Fibroblast of villous mesenchyme (primary cell): Measurements from ENCODE around the gene SKP1. TPM values are rescaled to one million over a fixed set of nuclear protein-coding genes. Genes with fewer than 3 reads are reported as not detected.

ENCODE experiments used
- DNase-seq: peaks from one replicate; pipeline ENCODE4 v3.0.0-alpha.2; 2010; ENCODE audit warnings: low read depth
- H3K4me3 ChIP-seq: 2 replicates; pipeline ENCODE4 v1.5.1; 2011; ENCODE audit warnings: low read depth, mild to moderate bottlenecking, low read length
- total RNA-seq: library from RNA; depleted of rRNA; stranded (reverse); fragments of >200 nt; gene quantifications from 2 replicates; pipeline ENCODE4 v1.2.3, GENCODE V29; 2012
- TF ChIP-seq, protein P1 (sequence below): IDR thresholded peaks from 2 replicates; pipeline ENCODE4 v1.5.1; 2012; ENCODE audit warnings: low read depth, mild to moderate bottlenecking, low read length; ENCODE audit not compliant: insufficient read depth

Gene SKP1
- total RNA-seq, 1 donor: 166 TPM

DNA sequence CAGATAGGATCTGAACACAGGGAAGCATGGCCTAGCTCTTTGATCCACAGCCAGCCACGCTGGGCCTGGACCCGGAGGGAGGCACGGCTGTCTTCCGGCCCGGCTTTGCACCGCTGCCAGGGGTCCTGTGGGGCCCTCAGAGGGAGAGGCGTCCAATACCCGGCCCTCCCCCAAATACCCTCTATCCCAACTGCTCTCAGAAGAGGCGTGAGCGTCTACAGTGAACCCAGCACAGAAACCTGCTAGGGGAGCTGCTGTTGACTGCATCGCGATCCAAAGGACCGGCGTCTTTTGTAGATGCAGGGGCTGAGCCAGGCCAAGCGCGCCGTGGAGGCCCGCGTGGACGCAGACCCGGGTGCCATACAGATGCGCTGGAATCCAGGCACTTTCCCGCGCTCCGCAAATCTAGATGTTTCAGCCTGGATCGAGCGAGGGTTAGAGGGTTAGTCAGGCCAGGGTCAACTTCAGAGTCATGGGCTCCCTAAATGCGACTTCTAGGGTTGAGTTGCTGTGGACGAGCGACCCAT is 63.3 kb downstream of the SKP1 start:
- no peak overlapping the region for H3K4me3 ChIP-seq
- DNase-seq: no peak
- TF ChIP-seq, protein P1, sequence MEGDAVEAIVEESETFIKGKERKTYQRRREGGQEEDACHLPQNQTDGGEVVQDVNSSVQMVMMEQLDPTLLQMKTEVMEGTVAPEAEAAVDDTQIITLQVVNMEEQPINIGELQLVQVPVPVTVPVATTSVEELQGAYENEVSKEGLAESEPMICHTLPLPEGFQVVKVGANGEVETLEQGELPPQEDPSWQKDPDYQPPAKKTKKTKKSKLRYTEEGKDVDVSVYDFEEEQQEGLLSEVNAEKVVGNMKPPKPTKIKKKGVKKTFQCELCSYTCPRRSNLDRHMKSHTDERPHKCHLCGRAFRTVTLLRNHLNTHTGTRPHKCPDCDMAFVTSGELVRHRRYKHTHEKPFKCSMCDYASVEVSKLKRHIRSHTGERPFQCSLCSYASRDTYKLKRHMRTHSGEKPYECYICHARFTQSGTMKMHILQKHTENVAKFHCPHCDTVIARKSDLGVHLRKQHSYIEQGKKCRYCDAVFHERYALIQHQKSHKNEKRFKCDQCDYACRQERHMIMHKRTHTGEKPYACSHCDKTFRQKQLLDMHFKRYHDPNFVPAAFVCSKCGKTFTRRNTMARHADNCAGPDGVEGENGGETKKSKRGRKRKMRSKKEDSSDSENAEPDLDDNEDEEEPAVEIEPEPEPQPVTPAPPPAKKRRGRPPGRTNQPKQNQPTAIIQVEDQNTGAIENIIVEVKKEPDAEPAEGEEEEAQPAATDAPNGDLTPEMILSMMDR: no peak

DNA sequence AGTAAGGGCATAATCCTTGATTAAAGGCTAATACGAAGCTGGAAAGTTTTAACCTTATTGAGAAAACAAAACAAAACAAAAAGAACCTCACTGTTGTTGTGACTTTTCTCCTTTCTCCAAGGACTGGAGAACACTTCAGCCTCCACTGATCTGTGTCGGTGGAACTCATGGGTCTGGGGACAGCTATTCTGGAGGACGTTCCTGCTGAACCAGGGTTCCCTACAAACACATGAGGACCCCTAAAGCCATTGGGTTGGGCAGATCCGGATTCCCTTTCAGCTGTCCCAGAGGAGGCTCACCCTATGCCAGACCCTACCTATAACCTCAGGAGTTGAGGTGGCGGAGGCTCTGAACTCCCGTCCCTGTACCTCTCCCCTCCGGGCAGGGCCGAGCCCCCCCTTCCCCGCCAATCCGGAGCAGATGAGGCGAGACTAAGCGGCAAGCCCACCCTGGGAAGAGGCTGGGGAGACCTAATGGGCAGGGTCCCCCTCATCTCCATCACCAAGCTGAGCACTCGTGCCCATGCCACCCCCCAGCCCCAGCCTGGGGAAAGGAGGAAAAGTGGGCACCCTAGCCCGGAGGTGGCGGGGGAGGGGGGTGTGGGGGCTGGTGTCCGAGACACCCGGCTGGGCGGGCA is 63.9 kb downstream of the SKP1 start:
- TF ChIP-seq, protein P1: no peak

DNA sequence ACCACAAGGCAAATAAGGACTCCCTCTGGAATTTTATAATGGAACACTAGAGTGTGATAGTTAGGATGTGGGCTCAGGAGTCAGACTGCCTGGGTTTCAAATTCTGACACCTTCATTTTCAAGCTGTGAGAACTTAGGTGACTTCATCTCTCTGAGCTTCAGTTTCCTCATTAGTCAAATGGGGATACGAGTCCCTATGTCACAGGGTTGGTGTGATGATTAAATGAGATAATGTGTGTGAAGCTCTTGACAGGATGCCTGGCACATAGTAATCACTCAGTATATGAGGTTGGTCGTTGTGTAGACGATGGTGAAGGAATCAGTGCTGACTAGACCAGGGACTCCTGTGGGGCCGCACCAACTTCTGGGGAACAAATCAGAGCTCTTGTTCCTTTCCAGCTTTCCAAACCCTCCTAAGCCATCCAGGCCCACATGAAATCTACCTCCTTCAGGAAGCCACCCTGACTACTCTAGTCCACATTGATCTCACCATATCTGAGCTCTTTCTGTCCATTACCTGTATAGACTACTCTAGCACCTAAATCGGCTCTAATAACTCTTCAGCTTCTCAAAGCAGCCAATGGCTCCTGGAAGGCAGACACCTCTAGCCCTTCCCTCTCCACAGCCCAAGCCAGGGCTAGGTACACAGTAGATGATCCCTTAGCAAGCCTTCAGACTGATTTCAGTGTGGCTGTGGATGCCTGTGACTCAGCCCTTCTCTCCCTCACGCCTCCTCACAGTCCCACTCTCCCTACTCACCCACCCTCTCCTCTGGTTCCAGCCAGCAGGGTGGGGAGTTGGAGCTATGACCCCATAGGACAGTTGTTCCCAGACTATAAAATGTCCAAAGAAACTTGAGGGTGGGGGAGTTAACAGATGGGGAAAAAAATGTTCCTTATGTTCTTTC is 64.8 kb downstream of the SKP1 start:
- TF ChIP-seq, protein P1: no peak
- DNase-seq: no peak
- no peak overlapping the region for H3K4me3 ChIP-seq

More for the DNA sequence above, 63.9 kb downstream of the SKP1 start:
- H3K4me3 ChIP-seq: no peak overlapping the region
- DNase-seq: no peak

DNA sequence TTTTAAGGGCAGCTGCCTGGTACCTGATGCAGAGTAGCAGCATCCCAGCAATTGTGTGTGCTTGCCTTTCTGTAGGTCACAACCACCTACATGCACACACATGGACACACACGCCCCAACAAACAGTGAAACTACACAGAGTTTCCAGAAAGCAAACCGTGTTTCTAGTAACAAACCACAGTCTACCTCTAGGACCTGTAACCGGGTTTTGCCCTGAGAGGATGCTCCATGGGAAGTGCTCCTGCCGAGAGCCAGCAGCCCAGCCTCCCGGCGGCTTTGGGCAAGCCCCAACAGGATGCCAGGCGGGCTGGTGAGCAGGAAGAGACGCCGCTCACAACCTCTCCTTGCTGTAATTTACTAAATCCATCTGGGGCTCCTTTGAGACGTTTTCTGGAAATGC is 66.4 kb downstream of the SKP1 start:
- DNase-seq: no peak
- TF ChIP-seq, protein P1: no peak
- H3K4me3 ChIP-seq: no peak overlapping the region

DNA sequence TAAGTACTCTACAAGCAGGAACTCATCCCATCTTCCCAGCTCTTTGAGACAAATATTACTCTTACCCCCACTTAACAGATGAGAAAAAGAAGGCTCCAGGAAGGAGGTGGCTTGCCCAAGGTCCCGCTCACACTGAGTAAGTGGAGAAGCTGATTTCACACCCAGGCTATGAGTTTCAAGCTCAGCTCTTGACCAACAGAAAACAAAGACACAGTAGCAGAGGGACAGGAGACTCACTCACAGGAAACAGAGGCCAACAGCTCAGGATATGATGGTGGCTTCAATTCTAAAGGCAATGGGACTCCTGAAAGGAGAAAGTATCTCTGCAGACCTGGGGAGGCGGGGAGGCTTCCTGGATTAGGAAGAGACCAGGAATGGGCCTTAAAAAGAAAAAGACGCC is 69.0 kb downstream of the SKP1 start:
- no peak for DNase-seq
- H3K4me3 ChIP-seq: no peak overlapping the region
- TF ChIP-seq, protein P1: no peak

DNA sequence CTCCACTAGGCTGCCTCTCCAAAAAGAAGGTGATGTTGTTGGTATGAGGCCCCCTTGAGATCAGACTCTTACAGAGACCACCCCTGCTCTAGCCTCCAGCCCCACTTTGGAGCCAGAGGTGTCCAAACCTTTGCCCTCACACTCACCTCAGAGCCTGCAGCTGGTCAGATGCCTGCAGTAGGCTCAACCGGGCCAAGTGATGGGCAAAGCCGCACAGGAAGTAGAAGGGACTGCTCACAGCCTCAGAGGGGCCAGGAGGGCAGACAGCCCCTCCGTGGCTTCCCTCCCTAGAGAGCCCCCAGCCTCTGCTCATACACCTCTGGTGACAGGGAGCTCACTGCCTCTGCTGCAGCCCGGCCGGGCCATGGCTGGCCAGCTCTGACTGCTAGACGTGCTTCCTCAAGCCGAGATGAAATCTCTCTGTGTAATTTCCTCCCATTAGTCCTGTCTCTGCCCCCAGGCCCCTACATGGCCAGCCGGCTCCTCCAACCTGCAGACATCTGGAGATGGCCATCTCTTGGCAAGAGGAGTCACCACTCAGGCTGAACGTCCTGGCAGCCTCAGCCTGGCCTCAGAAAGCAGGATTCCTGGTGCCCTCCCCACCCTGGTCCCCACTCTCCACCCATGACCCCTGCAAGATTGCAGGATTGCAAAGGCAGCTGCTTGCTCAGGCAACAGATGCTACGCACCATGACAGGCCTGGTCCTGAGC is 69.6 kb downstream of the SKP1 start:
- TF ChIP-seq, protein P1: no peak
- DNase-seq: no peak
- no peak overlapping the region for H3K4me3 ChIP-seq
